ENCODE data around the gene PNPLA7. TPM values are rescaled to one million over a fixed set of nuclear protein-coding genes. Genes with fewer than 3 reads are reported as not detected.

The PNPLA7 gene
- total RNA-seq, 1 experiment from 2014 or later = 1.3 TPM

GRCh38 chr9:137470785-137471184, 79.4 kb downstream of the PNPLA7 start (continued):
- TF ChIP-seq ZNF512 (CRISPR knock-in tag; IDR thresholded peaks at IDR 0.05; ENCODE audit: borderline replicate concordance) (no peak), CTCF (IDR thresholded peaks at IDR 0.05) (no peak), ETV6 (CRISPR knock-in tag; IDR thresholded peaks at IDR 0.05) (no peak), NFYB (CRISPR knock-in tag; conservative IDR thresholded peaks at IDR 0.05; ENCODE audit: low read depth) (no peak), TCF7 (CRISPR knock-in tag; IDR thresholded peaks at IDR 0.05; ENCODE audit: low read depth) (no peak), PREB (CRISPR knock-in tag; IDR thresholded peaks at IDR 0.05; ENCODE audit: borderline replicate concordance) (no peak), SP1 (CRISPR knock-in tag; conservative IDR thresholded peaks at IDR 0.05) (no peak)
- TF ChIP-seq, protein P1, sequence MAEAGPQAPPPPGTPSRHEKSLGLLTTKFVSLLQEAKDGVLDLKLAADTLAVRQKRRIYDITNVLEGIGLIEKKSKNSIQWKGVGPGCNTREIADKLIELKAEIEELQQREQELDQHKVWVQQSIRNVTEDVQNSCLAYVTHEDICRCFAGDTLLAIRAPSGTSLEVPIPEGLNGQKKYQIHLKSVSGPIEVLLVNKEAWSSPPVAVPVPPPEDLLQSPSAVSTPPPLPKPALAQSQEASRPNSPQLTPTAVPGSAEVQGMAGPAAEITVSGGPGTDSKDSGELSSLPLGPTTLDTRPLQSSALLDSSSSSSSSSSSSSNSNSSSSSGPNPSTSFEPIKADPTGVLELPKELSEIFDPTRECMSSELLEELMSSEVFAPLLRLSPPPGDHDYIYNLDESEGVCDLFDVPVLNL (CRISPR knock-in tag; IDR thresholded peaks at IDR 0.05; ENCODE audit: borderline replicate concordance, low read depth) = no peak
- TF ChIP-seq, protein P2, sequence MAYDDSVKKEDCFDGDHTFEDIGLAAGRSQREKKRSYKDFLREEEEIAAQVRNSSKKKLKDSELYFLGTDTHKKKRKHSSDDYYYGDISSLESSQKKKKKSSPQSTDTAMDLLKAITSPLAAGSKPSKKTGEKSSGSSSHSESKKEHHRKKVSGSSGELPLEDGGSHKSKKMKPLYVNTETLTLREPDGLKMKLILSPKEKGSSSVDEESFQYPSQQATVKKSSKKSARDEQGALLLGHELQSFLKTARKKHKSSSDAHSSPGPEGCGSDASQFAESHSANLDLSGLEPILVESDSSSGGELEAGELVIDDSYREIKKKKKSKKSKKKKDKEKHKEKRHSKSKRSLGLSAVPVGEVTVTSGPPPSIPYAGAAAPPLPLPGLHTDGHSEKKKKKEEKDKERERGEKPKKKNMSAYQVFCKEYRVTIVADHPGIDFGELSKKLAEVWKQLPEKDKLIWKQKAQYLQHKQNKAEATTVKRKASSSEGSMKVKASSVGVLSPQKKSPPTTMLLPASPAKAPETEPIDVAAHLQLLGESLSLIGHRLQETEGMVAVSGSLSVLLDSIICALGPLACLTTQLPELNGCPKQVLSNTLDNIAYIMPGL (CRISPR knock-in tag; IDR thresholded peaks at IDR 0.05) = no peak

GRCh38 chr9:137467896-137468295, 82.3 kb downstream of the PNPLA7 start:
- peaks cover 3% of the 10 kb centered on the region for H3K9me3 Mint-ChIP-seq
- no peak overlapping the region for H3K27ac Mint-ChIP-seq
- ChIA-PET CTCF (no interaction called here), POLR2A (no interaction called here)
- no peak overlapping the region for H3K4me3 Mint-ChIP-seq
- DNase-seq (ENCODE audit: low spot score) (no peak), ATAC-seq (no peak)
- H3K36me3 Mint-ChIP-seq = peaks cover 2% of the 10 kb centered on the region
- no peaks in the 10 kb centered on the region for H3K4me1 Mint-ChIP-seq
- H3K27me3 Mint-ChIP-seq (ENCODE audit: low read depth) = peaks cover 2% of the 10 kb centered on the region; the same call in 1 of the 2 replicates
- TF ChIP-seq, protein P3, sequence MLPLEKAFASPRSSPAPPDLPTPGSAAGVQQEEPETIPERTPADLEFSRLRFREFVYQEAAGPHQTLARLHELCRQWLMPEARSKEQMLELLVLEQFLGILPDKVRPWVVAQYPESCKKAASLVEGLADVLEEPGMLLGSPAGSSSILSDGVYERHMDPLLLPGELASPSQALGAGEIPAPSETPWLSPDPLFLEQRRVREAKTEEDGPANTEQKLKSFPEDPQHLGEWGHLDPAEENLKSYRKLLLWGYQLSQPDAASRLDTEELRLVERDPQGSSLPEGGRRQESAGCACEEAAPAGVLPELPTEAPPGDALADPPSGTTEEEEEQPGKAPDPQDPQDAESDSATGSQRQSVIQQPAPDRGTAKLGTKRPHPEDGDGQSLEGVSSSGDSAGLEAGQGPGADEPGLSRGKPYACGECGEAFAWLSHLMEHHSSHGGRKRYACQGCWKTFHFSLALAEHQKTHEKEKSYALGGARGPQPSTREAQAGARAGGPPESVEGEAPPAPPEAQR (CRISPR knock-in tag; IDR thresholded peaks at IDR 0.05) = no peak
- TF ChIP-seq, protein P4, sequence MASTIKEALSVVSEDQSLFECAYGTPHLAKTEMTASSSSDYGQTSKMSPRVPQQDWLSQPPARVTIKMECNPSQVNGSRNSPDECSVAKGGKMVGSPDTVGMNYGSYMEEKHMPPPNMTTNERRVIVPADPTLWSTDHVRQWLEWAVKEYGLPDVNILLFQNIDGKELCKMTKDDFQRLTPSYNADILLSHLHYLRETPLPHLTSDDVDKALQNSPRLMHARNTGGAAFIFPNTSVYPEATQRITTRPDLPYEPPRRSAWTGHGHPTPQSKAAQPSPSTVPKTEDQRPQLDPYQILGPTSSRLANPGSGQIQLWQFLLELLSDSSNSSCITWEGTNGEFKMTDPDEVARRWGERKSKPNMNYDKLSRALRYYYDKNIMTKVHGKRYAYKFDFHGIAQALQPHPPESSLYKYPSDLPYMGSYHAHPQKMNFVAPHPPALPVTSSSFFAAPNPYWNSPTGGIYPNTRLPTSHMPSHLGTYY (CRISPR knock-in tag; IDR thresholded peaks at IDR 0.05) = no peak
- TF ChIP-seq GTF2I (CRISPR knock-in tag; conservative IDR thresholded peaks at IDR 0.05) (no peak), SP1 (CRISPR knock-in tag; conservative IDR thresholded peaks at IDR 0.05) (no peak), ZNF512 (CRISPR knock-in tag; IDR thresholded peaks at IDR 0.05; ENCODE audit: borderline replicate concordance) (no peak)
- TF ChIP-seq, protein P5, sequence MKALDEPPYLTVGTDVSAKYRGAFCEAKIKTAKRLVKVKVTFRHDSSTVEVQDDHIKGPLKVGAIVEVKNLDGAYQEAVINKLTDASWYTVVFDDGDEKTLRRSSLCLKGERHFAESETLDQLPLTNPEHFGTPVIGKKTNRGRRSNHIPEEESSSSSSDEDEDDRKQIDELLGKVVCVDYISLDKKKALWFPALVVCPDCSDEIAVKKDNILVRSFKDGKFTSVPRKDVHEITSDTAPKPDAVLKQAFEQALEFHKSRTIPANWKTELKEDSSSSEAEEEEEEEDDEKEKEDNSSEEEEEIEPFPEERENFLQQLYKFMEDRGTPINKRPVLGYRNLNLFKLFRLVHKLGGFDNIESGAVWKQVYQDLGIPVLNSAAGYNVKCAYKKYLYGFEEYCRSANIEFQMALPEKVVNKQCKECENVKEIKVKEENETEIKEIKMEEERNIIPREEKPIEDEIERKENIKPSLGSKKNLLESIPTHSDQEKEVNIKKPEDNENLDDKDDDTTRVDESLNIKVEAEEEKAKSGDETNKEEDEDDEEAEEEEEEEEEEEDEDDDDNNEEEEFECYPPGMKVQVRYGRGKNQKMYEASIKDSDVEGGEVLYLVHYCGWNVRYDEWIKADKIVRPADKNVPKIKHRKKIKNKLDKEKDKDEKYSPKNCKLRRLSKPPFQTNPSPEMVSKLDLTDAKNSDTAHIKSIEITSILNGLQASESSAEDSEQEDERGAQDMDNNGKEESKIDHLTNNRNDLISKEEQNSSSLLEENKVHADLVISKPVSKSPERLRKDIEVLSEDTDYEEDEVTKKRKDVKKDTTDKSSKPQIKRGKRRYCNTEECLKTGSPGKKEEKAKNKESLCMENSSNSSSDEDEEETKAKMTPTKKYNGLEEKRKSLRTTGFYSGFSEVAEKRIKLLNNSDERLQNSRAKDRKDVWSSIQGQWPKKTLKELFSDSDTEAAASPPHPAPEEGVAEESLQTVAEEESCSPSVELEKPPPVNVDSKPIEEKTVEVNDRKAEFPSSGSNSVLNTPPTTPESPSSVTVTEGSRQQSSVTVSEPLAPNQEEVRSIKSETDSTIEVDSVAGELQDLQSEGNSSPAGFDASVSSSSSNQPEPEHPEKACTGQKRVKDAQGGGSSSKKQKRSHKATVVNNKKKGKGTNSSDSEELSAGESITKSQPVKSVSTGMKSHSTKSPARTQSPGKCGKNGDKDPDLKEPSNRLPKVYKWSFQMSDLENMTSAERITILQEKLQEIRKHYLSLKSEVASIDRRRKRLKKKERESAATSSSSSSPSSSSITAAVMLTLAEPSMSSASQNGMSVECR (CRISPR knock-in tag; IDR thresholded peaks at IDR 0.05; ENCODE audit: borderline replicate concordance) = no peak
- TF ChIP-seq, protein P6, sequence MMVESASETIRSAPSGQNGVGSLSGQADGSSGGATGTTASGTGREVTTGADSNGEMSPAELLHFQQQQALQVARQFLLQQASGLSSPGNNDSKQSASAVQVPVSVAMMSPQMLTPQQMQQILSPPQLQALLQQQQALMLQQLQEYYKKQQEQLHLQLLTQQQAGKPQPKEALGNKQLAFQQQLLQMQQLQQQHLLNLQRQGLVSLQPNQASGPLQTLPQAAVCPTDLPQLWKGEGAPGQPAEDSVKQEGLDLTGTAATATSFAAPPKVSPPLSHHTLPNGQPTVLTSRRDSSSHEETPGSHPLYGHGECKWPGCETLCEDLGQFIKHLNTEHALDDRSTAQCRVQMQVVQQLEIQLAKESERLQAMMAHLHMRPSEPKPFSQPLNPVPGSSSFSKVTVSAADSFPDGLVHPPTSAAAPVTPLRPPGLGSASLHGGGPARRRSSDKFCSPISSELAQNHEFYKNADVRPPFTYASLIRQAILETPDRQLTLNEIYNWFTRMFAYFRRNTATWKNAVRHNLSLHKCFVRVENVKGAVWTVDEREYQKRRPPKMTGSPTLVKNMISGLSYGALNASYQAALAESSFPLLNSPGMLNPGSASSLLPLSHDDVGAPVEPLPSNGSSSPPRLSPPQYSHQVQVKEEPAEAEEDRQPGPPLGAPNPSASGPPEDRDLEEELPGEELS (CRISPR knock-in tag; IDR thresholded peaks at IDR 0.05) = no peak
